K562 (cell line): ENCODE data around the gene ARF1.

Source experiments
- FOXJ3 ChIP-seq: sonication (generic); formaldehyde crosslinking; IDR thresholded peaks from 2 replicates; pipeline ENCODE4 v1.4.0; 2020; ENCODE audit warnings: mild to moderate bottlenecking, missing genetic modification reagents
- KLF6 ChIP-seq: fragments of 250-450 bp; sonication (Bioruptor Pico); IDR thresholded peaks from 2 replicates; pipeline ENCODE4 v1.4.0; 2020; ENCODE audit warnings: mild to moderate bottlenecking, moderate library complexity, borderline replicate concordance
- MCM7 ChIP-seq, 2 experiments: fragments of 450-650 bp; IDR thresholded peaks; 2 replicates each; pipeline ENCODE4 v1.6.1; 2016 to 2018
- SIN3B ChIP-seq: fragments of 450-650 bp; IDR thresholded peaks from 2 replicates; pipeline ENCODE4 v1.6.1; 2017; ENCODE audit warnings: low read depth, mild to moderate bottlenecking, moderate library complexity
- TAF1 ChIP-seq: IDR thresholded peaks from 2 replicates; pipeline ENCODE4 v1.6.1; 2011; ENCODE audit warnings: mild to moderate bottlenecking, low read length, moderate library complexity; ENCODE audit not compliant: insufficient read depth, control insufficient read depth, severe bottlenecking; ENCODE audit errors: extremely low read depth
- YY1 ChIP-seq, 3 experiments: IDR thresholded peaks; 2 replicates each; pipeline ENCODE4 v1.6.1; 2011; ENCODE audit warnings: low read length in 2 of 3, mild to moderate bottlenecking in 2 of 3, moderate library complexity in 2 of 3, borderline replicate concordance in 1 of 3, control low read depth in 1 of 3, low read depth in 1 of 3; ENCODE audit not compliant: insufficient read depth in 3 of 3, insufficient replicate concordance in 2 of 3, control insufficient read depth in 1 of 3, insufficient read length in 1 of 3; ENCODE audit errors: extremely low read depth in 1 of 3
- TF ChIP-seq, protein P1 (sequence below), 3 experiments: IDR thresholded peaks in 2 of 3; conservative IDR thresholded peaks in 1 of 3; 2 replicates each; pipeline ENCODE4 v1.5.1; 2011 to 2012; ENCODE audit warnings: low read length in 3 of 3, mild to moderate bottlenecking in 3 of 3, control low read depth in 2 of 3, improper control_type of control experiment in 1 of 3, inconsistent platforms in 1 of 3, low read depth in 1 of 3, mixed read lengths in 1 of 3, moderate library complexity in 1 of 3; ENCODE audit not compliant: insufficient read depth in 2 of 3

DNA sequence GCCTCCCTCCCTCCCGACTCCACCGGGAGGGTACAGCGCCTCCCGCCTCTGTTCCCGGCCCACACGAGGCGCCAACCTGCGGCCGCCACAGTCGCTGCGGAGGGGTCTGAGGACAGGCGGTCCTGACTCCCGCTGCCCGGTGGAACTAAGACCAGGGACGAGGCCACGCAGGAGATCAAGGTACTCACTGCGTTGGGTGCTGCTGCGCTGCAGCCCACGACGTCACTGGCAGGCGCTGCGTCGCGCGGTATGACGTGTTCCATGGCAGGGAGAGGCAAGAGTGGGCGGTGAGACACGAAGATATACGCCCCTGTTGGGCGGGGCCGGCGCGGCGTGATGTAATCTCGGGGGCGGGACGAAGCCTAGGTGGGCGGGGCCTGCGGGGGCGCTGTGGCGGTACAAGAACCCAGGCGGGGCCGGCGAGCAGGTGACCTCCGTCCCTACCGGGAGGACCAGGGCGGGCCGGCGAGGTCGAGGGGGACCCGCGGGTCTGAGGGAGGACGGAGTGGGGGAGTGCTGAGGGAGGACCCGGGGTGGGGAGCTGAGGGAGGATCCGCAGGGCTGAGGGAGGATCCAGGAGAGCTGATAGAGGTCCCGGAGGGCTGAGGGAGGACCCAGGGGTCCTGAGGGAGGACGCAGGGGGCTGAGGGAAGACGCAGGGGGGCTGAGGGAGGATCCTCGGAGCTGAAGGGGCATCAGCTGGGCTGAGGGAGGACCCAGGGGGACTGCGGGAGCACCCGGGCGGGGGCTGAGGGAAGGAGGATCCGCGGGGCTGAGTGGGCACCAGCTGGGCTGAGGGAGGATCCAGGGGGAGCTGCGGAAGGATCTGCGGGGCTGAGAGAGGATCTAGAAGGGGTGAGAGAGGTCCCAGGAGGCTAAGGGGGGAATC, 26.8 kb downstream of the ARF1 start, which contains the start of gene MRPL55:
- TF ChIP-seq MCM7 (IDR thresholded peaks at IDR 0.05) (no peak), SIN3B (peak; percentile 97), TAF1 (peak; percentile 88), KLF6 (CRISPR knock-in tag) (peak; percentile 5; the same call in 1 of the 2 replicates), FOXJ3 (CRISPR knock-in tag) (no peak), YY1 (IDR thresholded peaks at IDR 0.05; ENCODE audit: borderline replicate concordance in 1 of 3, control insufficient read depth in 1 of 3, extremely low read depth in 1 of 3, insufficient read depth in 3 of 3, insufficient read length in 1 of 3, insufficient replicate concordance in 2 of 3, low read depth in 1 of 3, low read length in 2 of 3) (peak in 2 of 3 experiments; percentile 52 to 69)
- TF ChIP-seq, protein P1, sequence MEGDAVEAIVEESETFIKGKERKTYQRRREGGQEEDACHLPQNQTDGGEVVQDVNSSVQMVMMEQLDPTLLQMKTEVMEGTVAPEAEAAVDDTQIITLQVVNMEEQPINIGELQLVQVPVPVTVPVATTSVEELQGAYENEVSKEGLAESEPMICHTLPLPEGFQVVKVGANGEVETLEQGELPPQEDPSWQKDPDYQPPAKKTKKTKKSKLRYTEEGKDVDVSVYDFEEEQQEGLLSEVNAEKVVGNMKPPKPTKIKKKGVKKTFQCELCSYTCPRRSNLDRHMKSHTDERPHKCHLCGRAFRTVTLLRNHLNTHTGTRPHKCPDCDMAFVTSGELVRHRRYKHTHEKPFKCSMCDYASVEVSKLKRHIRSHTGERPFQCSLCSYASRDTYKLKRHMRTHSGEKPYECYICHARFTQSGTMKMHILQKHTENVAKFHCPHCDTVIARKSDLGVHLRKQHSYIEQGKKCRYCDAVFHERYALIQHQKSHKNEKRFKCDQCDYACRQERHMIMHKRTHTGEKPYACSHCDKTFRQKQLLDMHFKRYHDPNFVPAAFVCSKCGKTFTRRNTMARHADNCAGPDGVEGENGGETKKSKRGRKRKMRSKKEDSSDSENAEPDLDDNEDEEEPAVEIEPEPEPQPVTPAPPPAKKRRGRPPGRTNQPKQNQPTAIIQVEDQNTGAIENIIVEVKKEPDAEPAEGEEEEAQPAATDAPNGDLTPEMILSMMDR (IDR thresholded peaks at IDR 0.05 in 2 of 3, conservative IDR thresholded peaks at IDR 0.05 in 1 of 3; ENCODE audit: insufficient read depth in 2 of 3, low read depth in 1 of 3, low read length in 3 of 3): peak in 1 of 3 experiments; percentile 13; a peak in 2 of 6 replicates
